Mesothelial cell of epicardium (in vitro differentiated cells): ENCODE measurements around the gene FRY. TPM values are rescaled to one million over a fixed set of nuclear protein-coding genes. Genes with fewer than 3 reads are reported as not detected.

Experiments used
- DNase-seq, 2 experiments: peaks; one replicate each; pipeline ENCODE4 v3.0.0; 2021; ENCODE audit warnings: low spot score in 2 of 2; ENCODE audit not compliant: unreplicated experiment in 2 of 2
- H3K27ac Mint-ChIP-seq: 2 replicates; pipeline ENCODE4 v1.8.0; 2021; ENCODE audit warnings: mixed read lengths
- H3K27me3 Mint-ChIP-seq: 2 replicates; pipeline ENCODE4 v1.8.0; 2021; ENCODE audit warnings: low read depth, mixed read lengths
- H3K36me3 Mint-ChIP-seq: 2 replicates; pipeline ENCODE4 v1.8.0; 2021; ENCODE audit warnings: mixed read lengths
- H3K4me1 Mint-ChIP-seq: 2 replicates; pipeline ENCODE4 v1.8.0; 2021; ENCODE audit warnings: mixed read lengths
- H3K4me3 Mint-ChIP-seq: 2 replicates; pipeline ENCODE4 v1.8.0; 2021; ENCODE audit warnings: mild to moderate bottlenecking, moderate library complexity, mixed read lengths
- H3K9me3 Mint-ChIP-seq: 2 replicates; pipeline ENCODE4 v1.8.0; 2021; ENCODE audit warnings: mixed read lengths
- CTCF ChIP-seq: fragments of 200-600 bp; sonication (generic); IDR thresholded peaks from one replicate; pipeline ENCODE4 v1.5.0; 2021; ENCODE audit warnings: antibody characterized with exemption; ENCODE audit not compliant: unreplicated experiment
- total RNA-seq: library from RNA; stranded (reverse); gene quantifications from 3 replicates; pipeline ENCODE4 v1.2.1, GENCODE V29; 2021

Gene FRY
- total RNA-seq, 1 donor from 2014 or later: 18.1 TPM

- Mint-ChIP-seq H3K4me3 (no peak overlapping the region), H3K9me3 (no peaks in the 10 kb centered on the region), H3K4me1 (peaks cover 13% of the 10 kb centered on the region), H3K27ac (no peak overlapping the region), H3K36me3 (no peaks in the 10 kb centered on the region), H3K27me3 (no peaks in the 10 kb centered on the region)
- DNase-seq: no peak
- TF ChIP-seq CTCF: no peak
These were observed 279.8 kb downstream of the FRY start for GRCh38 chr13:32311188-32311897.

GRCh38 chr13:32314271-32315237, 283.0 kb downstream of the FRY start:
- Mint-ChIP-seq H3K36me3 (no peaks in the 10 kb centered on the region), H3K4me1 (peaks cover 9% of the 10 kb centered on the region), H3K9me3 (no peaks in the 10 kb centered on the region), H3K27me3 (no peaks in the 10 kb centered on the region), H3K27ac (peak overlapping the region; percentile 99), H3K4me3 (peak overlapping the region; percentile 96)
- TF ChIP-seq CTCF: no peak
- DNase-seq: no peak

- peak within 1 kb of the TSS; percentile 99 for H3K27ac Mint-ChIP-seq
- no peaks in the 10 kb centered on the region for H3K9me3 Mint-ChIP-seq
- H3K4me3 Mint-ChIP-seq: peak within 1 kb of the TSS; percentile 96
- no peak for TF ChIP-seq CTCF
- no peaks in the 10 kb centered on the region for H3K36me3 Mint-ChIP-seq
- H3K4me1 Mint-ChIP-seq: peaks cover 6% of the 10 kb centered on the region
- no peaks in the 10 kb centered on the region for H3K27me3 Mint-ChIP-seq
- DNase-seq: peak; percentile 75 to 88
These were observed 283.9 kb downstream of the FRY start, which contains the start of the genes BRCA2 and ZAR1L for GRCh38 chr13:32315238-32316027. TSS of gene BRCA2 (plus strand) at chr13:32315508. CDS start at chr13:32316461, 953 bp downstream. TSS of gene ZAR1L (minus strand) at chr13:32315363. CDS start at chr13:32311925, 3,438 bp downstream.

- Mint-ChIP-seq H3K27me3 (no peaks in the 10 kb centered on the region), H3K4me3 (peak overlapping the region; percentile 96), H3K27ac (peak overlapping the region; percentile 99), H3K36me3 (no peaks in the 10 kb centered on the region), H3K9me3 (no peaks in the 10 kb centered on the region), H3K4me1 (peaks cover 6% of the 10 kb centered on the region)
- peak in 1 of 2 experiments; percentile 38 for DNase-seq
- no peak for TF ChIP-seq CTCF
These were observed 284.4 kb downstream of the FRY start for GRCh38 chr13:32316028-32316339.

- Mint-ChIP-seq H3K4me1 (peaks cover 6% of the 10 kb centered on the region), H3K27ac (peak overlapping the region; percentile 99), H3K27me3 (no peaks in the 10 kb centered on the region), H3K4me3 (peak overlapping the region; percentile 96), H3K36me3 (no peaks in the 10 kb centered on the region), H3K9me3 (no peaks in the 10 kb centered on the region)
- DNase-seq: no peak
- no peak for TF ChIP-seq CTCF
These were observed 284.9 kb downstream of the FRY start for GRCh38 chr13:32316501-32316900.
